Natural killer cell (primary cell): ENCODE data around the gene TCF4. TPM values are rescaled to one million over a fixed set of nuclear protein-coding genes. Genes with fewer than 3 reads are reported as not detected.

Experiments
- ATAC-seq, 3 donors: fragments of 150-1000 bp in 2 of 3; fragments of 200-7000 bp in 1 of 3; cut with Tn5 transposase; 1 replicate in 1 of 3; 2 replicates in 2 of 3; pipeline ENCODE4 v1.10.0; 2021; ENCODE audit warnings: mild to moderate bottlenecking in 2 of 3, moderate library complexity in 2 of 3
- DNase-seq, 2 donors: peaks; one replicate each; pipeline versions ENCODE4 v3.0.0 to v3.0.0-alpha.2; 2013 to 2021; ENCODE audit warnings: mixed read lengths in 1 of 2
- H3K27ac ChIP-seq: one replicate; pipeline ENCODE4 v1.5.1; 2013; ENCODE audit warnings: mild to moderate bottlenecking, low read length
- H3K27me3 ChIP-seq: one replicate; pipeline ENCODE4 v1.6.1; 2013; ENCODE audit warnings: low read length; ENCODE audit not compliant: control insufficient read depth, insufficient read depth
- H3K36me3 ChIP-seq: one replicate; pipeline ENCODE4 v1.6.1; 2013; ENCODE audit warnings: low read length; ENCODE audit not compliant: control insufficient read depth, insufficient read depth
- H3K4me1 ChIP-seq: one replicate; pipeline ENCODE4 v1.6.1; 2013; ENCODE audit warnings: low read length; ENCODE audit not compliant: control insufficient read depth, insufficient read depth
- H3K4me3 ChIP-seq: one replicate; pipeline ENCODE4 v1.5.1; 2013; ENCODE audit warnings: low read length
- H3K9me3 ChIP-seq: one replicate; pipeline ENCODE4 v1.6.1; 2013; ENCODE audit warnings: low read length; ENCODE audit not compliant: control insufficient read depth, insufficient read depth
- H3K27ac Mint-ChIP-seq, 2 donors: one replicate each; pipeline ENCODE4 v1.8.0; 2022; ENCODE audit warnings: mild to moderate bottlenecking in 2 of 2, mixed read lengths in 2 of 2, moderate library complexity in 1 of 2
- H3K27me3 Mint-ChIP-seq, 2 donors: one replicate each; pipeline ENCODE4 v1.8.0; 2022; ENCODE audit warnings: low read depth in 2 of 2, mixed read lengths in 2 of 2
- H3K36me3 Mint-ChIP-seq: one replicate; pipeline ENCODE4 v1.8.0; 2022; ENCODE audit warnings: mixed read lengths
- H3K4me1 Mint-ChIP-seq, 2 donors: one replicate each; pipeline ENCODE4 v1.8.0; 2022; ENCODE audit warnings: mixed read lengths in 2 of 2
- H3K4me3 Mint-ChIP-seq: one replicate; pipeline ENCODE4 v1.8.0; 2022; ENCODE audit warnings: mild to moderate bottlenecking, moderate library complexity, mixed read lengths
- H3K9me3 Mint-ChIP-seq, 2 donors: one replicate each; pipeline ENCODE4 v1.8.0; 2022; ENCODE audit warnings: mixed read lengths in 2 of 2
- CTCF ChIP-seq: fragments of 200-600 bp; IDR thresholded peaks from one replicate; pipeline ENCODE4 v1.8.0; 2022; ENCODE audit warnings: antibody characterized with exemption
- WGBS: methylation state at CpG from one replicate; pipeline ENCODE4 v1.1.7; 2013; ENCODE audit warnings: missing lambda C conversion rate; ENCODE audit not compliant: insufficient coverage; 5-methylcytosine and 5-hydroxymethylcytosine counted together
- intact Hi-C: fragments of 100-400 bp; cut with micrococcal nuclease; formaldehyde crosslinking; loops from one replicate; pipeline ENCODE4 v1.14.2; 2022
- total RNA-seq, 4 donors: library from RNA; stranded (reverse); fragments of 120-200 nt in 1 of 4; gene quantifications; one replicate each; pipeline versions ENCODE4 v1.2.3 to v1.2.4, GENCODE V29; 2013 to 2022

TCF4 gene
- total RNA-seq, 3 donors from 2014 or later (not counting 1 experiment from before 2014, with no cell fraction given), result 8.3 to 16.5 (median 9.0) TPM

DNA sequence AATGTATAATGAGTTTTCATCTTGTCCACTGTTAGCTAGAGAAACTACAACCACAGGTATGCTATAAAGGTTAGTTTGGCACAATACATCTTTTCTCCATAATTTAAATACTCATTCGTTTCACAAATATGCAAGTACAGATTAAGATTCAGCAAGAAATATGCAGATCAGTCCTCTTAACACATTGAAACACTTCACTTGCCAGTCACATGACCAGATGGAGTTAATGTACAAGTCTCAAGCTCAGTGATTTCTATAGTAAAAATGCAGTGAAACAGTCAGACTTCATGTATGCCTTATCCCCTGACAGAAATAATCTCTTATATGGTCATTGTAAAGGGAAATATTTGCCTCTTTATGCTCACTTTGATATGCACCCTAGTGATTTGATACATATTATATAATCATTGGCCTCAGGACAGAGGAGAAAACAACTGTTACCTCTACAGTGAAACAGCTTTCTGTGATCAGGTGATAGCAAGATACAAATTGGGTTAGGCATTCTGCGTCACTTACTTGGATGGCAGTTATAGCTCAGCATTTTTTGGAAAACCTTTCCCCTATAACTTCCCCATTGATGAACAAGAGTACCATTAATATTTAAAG is 104.6 kb downstream of the TCF4 start:
- peaks cover 2% of the 10 kb centered on the region in 2 donors for H3K4me1 Mint-ChIP-seq
- intact Hi-C loops, result no loop called here
- no peaks in the 10 kb centered on the region for H3K9me3 ChIP-seq
- no peak overlapping the region for H3K27ac ChIP-seq
- peaks cover 0 to 3% of the 10 kb centered on the region in 2 donors for H3K27me3 Mint-ChIP-seq
- DNase-seq (no peak), ATAC-seq (no peak)
- no peak for TF ChIP-seq CTCF
- H3K27me3 ChIP-seq, result no peaks in the 10 kb centered on the region
- H3K36me3 Mint-ChIP-seq, result no peaks in the 10 kb centered on the region
- H3K4me3 Mint-ChIP-seq, result no peak overlapping the region
- 94% methylated on average over 2 of the region's 2 CpGs for WGBS
- no peaks in the 10 kb centered on the region for H3K36me3 ChIP-seq
- no peaks in the 10 kb centered on the region for H3K4me1 ChIP-seq
- no peaks in the 10 kb centered on the region for H3K9me3 Mint-ChIP-seq
- no peak overlapping the region for H3K4me3 ChIP-seq
- H3K27ac Mint-ChIP-seq, result no peak overlapping the region

- H3K4me1 Mint-ChIP-seq, result peaks cover 36 to 37% of the 10 kb centered on the region in 2 donors
- H3K4me3 Mint-ChIP-seq, result peak overlapping the region; percentile 5
- no peaks in the 10 kb centered on the region for H3K27me3 ChIP-seq
- H3K27me3 Mint-ChIP-seq, result peaks cover 0 to 3% of the 10 kb centered on the region in 2 donors
- no peaks in the 10 kb centered on the region for H3K9me3 ChIP-seq
- H3K36me3 Mint-ChIP-seq, result no peaks in the 10 kb centered on the region
- H3K36me3 ChIP-seq, result no peaks in the 10 kb centered on the region
- peaks cover 18% of the 10 kb centered on the region for H3K4me1 ChIP-seq
- H3K27ac Mint-ChIP-seq, result no peak overlapping the region
- TF ChIP-seq CTCF, result no peak
- H3K27ac ChIP-seq, result no peak overlapping the region
- 87% methylated on average over 5 of the region's 9 CpGs for WGBS
- no peak for ATAC-seq
- intact Hi-C loops, result no loop called here
- H3K9me3 Mint-ChIP-seq, result no peaks in the 10 kb centered on the region
- no peak overlapping the region for H3K4me3 ChIP-seq
- no peak for DNase-seq
Measured at GRCh38 chr18:55479656-55480420, 108.2 kb downstream of the TCF4 start.

- peak in 2 of 3 donors; percentile 16 to 27 for ATAC-seq
- Histone ChIP-seq H3K4me1 (peaks cover 18% of the 10 kb centered on the region), H3K27me3 (no peaks in the 10 kb centered on the region), H3K9me3 (no peaks in the 10 kb centered on the region), H3K36me3 (no peaks in the 10 kb centered on the region), H3K4me3 (peak overlapping the region; percentile 47), H3K27ac (peak overlapping the region; percentile 67)
- Mint-ChIP-seq H3K4me3 (peak overlapping the region; percentile 94), H3K9me3 (no peaks in the 10 kb centered on the region), H3K4me1 (peaks cover 36 to 37% of the 10 kb centered on the region in 2 donors), H3K27me3 (peaks cover 0 to 3% of the 10 kb centered on the region in 2 donors), H3K27ac (peak overlapping the region; percentile 87 to 90), H3K36me3 (no peaks in the 10 kb centered on the region)
- intact Hi-C loops, result no loop called here
- no peak for DNase-seq
- WGBS, result 60% methylated on average over 8 of the region's 8 CpGs
- no peak for TF ChIP-seq CTCF
Measured at GRCh38 chr18:55477860-55478581, 110.0 kb downstream of the TCF4 start.
